GM19395 (cell line): Measurements from ENCODE around the gene HAND1.
A peak's percentile ranks its signal among the peaks of the same experiment; 100 is the strongest.

ENCODE experiments used
- ATAC-seq: cut with Tn5 transposase; IDR thresholded peaks from one replicate; pipeline ENCODE4 v1.9.1; 2021; ENCODE audit warnings: mild to moderate bottlenecking, moderate library complexity; ENCODE audit not compliant: unreplicated experiment

HAND1 gene

GRCh38 chr5:154506049-154506715, 28.2 kb upstream of the HAND1 start:
- no peak for ATAC-seq

- ATAC-seq: no peak
These were observed 27.5 kb upstream of the HAND1 start for GRCh38 chr5:154505567-154505966.

GRCh38 chr5:154503698-154504039, 25.6 kb upstream of the HAND1 start:
- no peak for ATAC-seq

- no peak for ATAC-seq
These were observed 24.2 kb upstream of the HAND1 start for GRCh38 chr5:154502180-154502579.

GRCh38 chr5:154501566-154501965, 23.5 kb upstream of the HAND1 start:
- ATAC-seq: no peak

GRCh38 chr5:154498994-154499393, 21.0 kb upstream of the HAND1 start:
- ATAC-seq: no peak

GRCh38 chr5:154498591-154498990, 20.6 kb upstream of the HAND1 start:
- no peak for ATAC-seq

- ATAC-seq: no peak
These were observed 16.0 kb upstream of the HAND1 start for GRCh38 chr5:154494036-154494435.

- no peak for ATAC-seq
These were observed 15.2 kb upstream of the HAND1 start for GRCh38 chr5:154493274-154493673.

- ATAC-seq: no peak
These were observed 13.9 kb upstream of the HAND1 start for GRCh38 chr5:154491941-154492340.

- ATAC-seq: peak; percentile 98
These were observed 9.5 kb upstream of the HAND1 start for GRCh38 chr5:154487541-154487940.

GRCh38 chr5:154486427-154486866, 8.4 kb upstream of the HAND1 start:
- no peak for ATAC-seq

GRCh38 chr5:154485850-154486426, 7.9 kb upstream of the HAND1 start:
- no peak for ATAC-seq

- no peak for ATAC-seq
These were observed 7.1 kb upstream of the HAND1 start for GRCh38 chr5:154485096-154485491.

- ATAC-seq: no peak
These were observed 6.5 kb upstream of the HAND1 start for GRCh38 chr5:154484393-154485095.

GRCh38 chr5:154483654-154484392, 5.8 kb upstream of the HAND1 start:
- no peak for ATAC-seq

GRCh38 chr5:154482528-154483449, 4.8 kb upstream of the HAND1 start:
- no peak for ATAC-seq

GRCh38 chr5:154481584-154482381, 3.8 kb upstream of the HAND1 start:
- no peak for ATAC-seq

GRCh38 chr5:154480847-154481246, 2.8 kb upstream of the HAND1 start:
- ATAC-seq: no peak
